Activated CD8-positive, alpha-beta memory T cell treated with anti-CD3 and anti-CD28 coated beads, Interleukin-2, amount 50 U/mL, for 1 hour (primary cell): ENCODE measurements around the gene THAP3.

Experiments used
- DNase-seq: peaks from one replicate; pipeline ENCODE4 v3.0.0-alpha.2; 2020; ENCODE audit errors: extremely low read depth

Gene THAP3

GRCh38 chr1:6612641-6613360 lies 11.9 kb upstream of the THAP3 start:
- DNase-seq: no peak

- peak; percentile 96 for DNase-seq
These were observed 11.2 kb upstream of the THAP3 start, which contains the start of gene PHF13 for GRCh38 chr1:6613361-6614018. PHF13 (plus strand) TSS chr1:6613731; CDS start chr1:6614067, 336 bp downstream.

GRCh38 chr1:6614019-6614928 lies 10.4 kb upstream of the THAP3 start:
- no peak for DNase-seq

- DNase-seq: no peak
These were observed 9.5 kb upstream of the THAP3 start for GRCh38 chr1:6614929-6615785.

- DNase-seq: no peak
These were observed 5.6 kb upstream of the THAP3 start for GRCh38 chr1:6619045-6619444.

- DNase-seq: no peak
These were observed 3.0 kb upstream of the THAP3 start for GRCh38 chr1:6621429-6622391.

- DNase-seq: no peak
These were observed 2.1 kb upstream of the THAP3 start for GRCh38 chr1:6622396-6623152.

GRCh38 chr1:6623269-6623965 lies 1.3 kb upstream of the THAP3 start:
- DNase-seq: no peak

GRCh38 chr1:6625584-6626149 lies 999 bp downstream of the THAP3 start:
- DNase-seq: no peak

GRCh38 chr1:6627031-6627430 lies 2.4 kb downstream of the THAP3 start:
- DNase-seq: no peak

- no peak for DNase-seq
These were observed 3.3 kb downstream of the THAP3 start for GRCh38 chr1:6627841-6628545.

GRCh38 chr1:6628971-6629479 lies 4.4 kb downstream of the THAP3 start:
- DNase-seq: no peak

GRCh38 chr1:6630027-6630426 lies 5.4 kb downstream of the THAP3 start:
- DNase-seq: no peak

- DNase-seq: no peak
These were observed 6.4 kb downstream of the THAP3 start for GRCh38 chr1:6631058-6631457.

- DNase-seq: no peak
These were observed 8.2 kb downstream of the THAP3 start for GRCh38 chr1:6632588-6633514.

- DNase-seq: no peak
These were observed 9.8 kb downstream of the THAP3 start for GRCh38 chr1:6634371-6635052.
